D721Med (cell line): ENCODE results near the gene ZNF101.

Experiments
- DNase-seq: peaks from one replicate; pipeline ENCODE4 v3.0.0; 2011; ENCODE audit warnings: low spot score; ENCODE audit not compliant: insufficient read length
- FAIRE-seq: peaks from 2 replicates; lab custom pipeline; 2011; peaks lifted over from hg19 to GRCh38; lab: Jason Lieb, UNC
- CTCF ChIP-seq: IDR thresholded peaks from 2 replicates; pipeline ENCODE4 v1.5.1; 2012; ENCODE audit warnings: mild to moderate bottlenecking, control low read depth; ENCODE audit not compliant: insufficient read depth; ENCODE audit errors: missing control alignments

Gene ZNF101

GRCh38 chr19:19668230-19669012 lies at the start of gene ZNF101:
Gene ZNF101, plus strand, starts transcription at chr19:19668839. Its CDS starts 125 bp downstream, at chr19:19668964.
- FAIRE-seq: no peak
- peak; percentile 85 for DNase-seq
- TF ChIP-seq CTCF: no peak

- no peak for TF ChIP-seq CTCF
- FAIRE-seq: no peak
- no peak for DNase-seq
These were observed 49.3 kb upstream of the ZNF101 start for GRCh38 chr19:19619181-19619848.

GRCh38 chr19:19619849-19620210 lies 48.8 kb upstream of the ZNF101 start:
- FAIRE-seq: no peak
- TF ChIP-seq CTCF: no peak

GRCh38 chr19:19623383-19623782 lies 45.3 kb upstream of the ZNF101 start:
- no peak for FAIRE-seq
- DNase-seq: no peak
- no peak for TF ChIP-seq CTCF

More at GRCh38 chr19:19619849-19620210, 48.8 kb upstream of the ZNF101 start:
- DNase-seq: no peak

GRCh38 chr19:19624032-19624570 lies 44.5 kb upstream of the ZNF101 start:
- no peak for DNase-seq
- FAIRE-seq: no peak
- no peak for TF ChIP-seq CTCF

GRCh38 chr19:19626516-19627472 lies 41.8 kb upstream of the ZNF101 start:
- TF ChIP-seq CTCF: no peak
- DNase-seq (no peak), FAIRE-seq (no peak)
